Measurements from ENCODE around the gene TNIP1.

Gene TNIP1

DNA sequence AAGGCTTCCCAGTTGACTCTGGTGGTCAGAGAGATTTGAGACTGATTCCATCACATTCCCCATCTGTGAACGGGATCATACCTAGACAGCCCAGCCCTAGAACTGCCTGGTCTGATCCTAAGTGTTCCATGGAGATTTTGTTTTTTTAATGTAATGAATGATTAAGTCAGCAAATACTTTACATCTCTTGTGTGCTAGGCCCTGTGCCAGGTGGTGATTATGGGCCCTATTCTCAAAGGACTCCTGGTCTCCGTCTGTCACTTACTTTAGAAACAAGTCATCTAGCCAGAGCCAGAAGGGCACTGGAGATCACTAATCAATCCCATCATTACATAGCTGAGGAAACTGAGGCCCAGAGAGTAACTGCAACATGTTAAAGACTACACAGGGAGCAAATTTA is 61.5 kb downstream of the TNIP1 start:
- no peak for DNase-seq

- DNase-seq = no peak
Measured at GRCh38 chr5:151018846-151019245, 62.0 kb downstream of the TNIP1 start.

DNA sequence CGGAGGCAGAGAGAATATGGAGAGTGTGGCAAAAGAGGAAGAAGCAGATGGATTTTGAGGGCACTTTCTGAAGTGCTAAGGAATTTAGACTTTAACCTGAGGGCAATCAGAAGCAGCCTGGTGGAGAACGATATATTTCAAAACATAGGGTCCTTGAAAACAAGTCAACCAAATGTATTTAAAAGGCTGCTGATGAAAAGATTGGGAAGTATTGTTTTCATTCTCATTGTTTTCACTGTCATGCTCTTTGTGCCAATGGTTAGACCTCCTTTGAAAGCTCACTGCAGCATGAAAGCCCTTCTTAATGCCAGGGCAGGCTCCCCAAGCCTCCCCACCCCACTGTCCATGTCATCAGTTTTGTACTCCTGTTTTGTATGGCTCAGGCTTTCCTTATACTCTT is 62.9 kb downstream of the TNIP1 start:
- no peak for DNase-seq

DNA sequence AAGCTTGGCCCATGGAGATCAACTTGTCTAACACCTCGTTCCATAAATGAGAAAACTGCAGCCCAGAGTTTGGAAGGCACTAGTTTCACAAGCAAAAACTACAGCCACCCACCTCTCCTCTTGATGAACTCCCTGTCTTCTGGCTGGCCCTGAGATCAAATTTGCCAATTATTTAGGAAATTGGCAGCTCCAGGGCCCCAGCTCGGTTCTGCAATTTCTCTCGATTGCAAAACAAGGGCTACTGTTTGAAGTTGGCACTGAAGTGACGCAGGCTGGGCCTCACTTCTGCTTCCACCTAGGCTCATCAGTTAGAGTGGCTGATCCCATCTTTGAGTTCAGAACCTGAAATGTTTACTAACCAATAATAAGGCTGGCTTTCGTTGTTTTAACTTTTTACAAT is 64.1 kb downstream of the TNIP1 start:
- no peak for DNase-seq

DNA sequence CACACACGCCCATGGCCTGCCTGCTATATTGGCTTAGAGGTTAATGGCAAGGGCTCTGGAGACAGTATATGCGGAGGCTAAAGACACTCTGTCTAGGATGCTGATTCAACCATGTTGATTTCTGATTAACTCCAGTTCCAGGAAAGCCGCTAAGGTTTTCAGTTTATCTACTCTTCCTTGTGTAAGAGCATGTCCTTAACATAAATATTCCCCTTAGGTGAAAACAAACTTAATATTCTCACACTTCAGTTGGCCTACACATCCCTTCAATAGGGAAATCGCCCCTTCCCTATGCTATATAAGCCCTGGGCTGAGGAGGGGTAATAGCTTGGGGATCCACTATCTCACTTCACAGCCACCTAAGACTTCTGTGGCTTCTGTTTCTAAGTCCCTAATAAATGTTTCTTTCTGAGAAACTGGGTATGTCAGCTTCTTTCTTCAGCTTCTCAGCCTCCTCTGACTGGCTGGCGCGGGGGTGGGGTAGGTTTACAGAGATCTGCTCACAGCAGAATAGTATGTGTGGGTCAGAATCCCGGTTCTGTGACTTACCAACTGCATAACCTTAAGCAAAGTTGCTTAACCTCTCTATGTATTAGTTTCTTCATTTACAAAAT is 64.8 kb downstream of the TNIP1 start:
- DNase-seq = no peak

GRCh38 chr5:151014680-151015343 is 66.0 kb downstream of the TNIP1 start:
- DNase-seq = no peak

GRCh38 chr5:151012862-151013261 is 68.0 kb downstream of the TNIP1 start:
- DNase-seq = no peak

GRCh38 chr5:151008906-151009305 is 71.9 kb downstream of the TNIP1 start:
- no peak for DNase-seq

DNA sequence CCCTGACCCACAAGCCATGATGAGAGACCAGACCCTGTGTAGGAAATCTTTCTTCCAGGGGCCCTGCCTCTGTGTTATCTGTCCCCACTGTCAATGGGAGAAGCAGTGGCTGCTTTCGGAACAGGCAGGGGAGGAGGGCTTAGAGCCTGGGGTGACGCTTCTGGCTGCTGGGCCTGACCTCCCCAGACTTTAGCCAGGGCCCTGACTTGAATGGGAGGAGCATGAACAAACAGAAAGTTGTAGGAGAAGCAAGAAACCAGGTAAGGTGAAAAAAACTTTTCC is 72.7 kb downstream of the TNIP1 start:
- no peak for DNase-seq

DNA sequence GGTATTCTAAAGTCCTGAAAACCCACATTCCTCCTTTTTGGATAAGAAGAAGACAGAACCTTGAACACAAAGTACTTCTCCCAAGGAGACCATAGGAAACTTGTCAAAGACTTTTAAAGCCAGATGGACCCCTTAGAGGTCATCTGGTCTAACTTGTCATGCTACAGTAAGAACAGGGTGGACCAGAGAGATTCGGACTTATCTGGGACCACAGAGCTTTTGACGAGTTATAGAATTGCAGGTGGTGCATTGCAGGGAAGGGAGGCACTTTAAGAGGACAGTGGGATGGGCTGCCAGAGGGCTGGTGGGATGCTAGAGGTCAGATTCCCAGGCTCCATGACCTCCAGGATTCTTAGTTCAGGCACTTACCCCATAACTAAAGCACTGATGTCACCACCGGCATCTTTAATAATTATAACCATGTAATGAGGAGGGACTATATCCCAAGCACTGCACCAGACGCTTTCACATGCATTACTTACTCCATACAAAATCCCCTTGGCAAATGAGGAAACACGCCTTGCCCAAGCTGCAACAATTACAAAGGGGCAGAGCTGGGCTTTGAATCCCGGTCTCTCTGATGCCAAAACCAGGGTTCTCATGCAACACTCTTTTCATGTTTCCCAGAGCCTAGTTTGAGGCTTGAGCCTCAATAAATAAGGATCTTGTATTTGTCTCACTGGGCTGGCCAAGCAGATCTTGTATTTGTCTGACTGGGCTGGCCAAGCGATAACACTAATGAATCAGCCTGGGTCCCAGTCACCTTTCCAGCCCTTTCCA is 73.2 kb downstream of the TNIP1 start:
- DNase-seq = no peak

DNA sequence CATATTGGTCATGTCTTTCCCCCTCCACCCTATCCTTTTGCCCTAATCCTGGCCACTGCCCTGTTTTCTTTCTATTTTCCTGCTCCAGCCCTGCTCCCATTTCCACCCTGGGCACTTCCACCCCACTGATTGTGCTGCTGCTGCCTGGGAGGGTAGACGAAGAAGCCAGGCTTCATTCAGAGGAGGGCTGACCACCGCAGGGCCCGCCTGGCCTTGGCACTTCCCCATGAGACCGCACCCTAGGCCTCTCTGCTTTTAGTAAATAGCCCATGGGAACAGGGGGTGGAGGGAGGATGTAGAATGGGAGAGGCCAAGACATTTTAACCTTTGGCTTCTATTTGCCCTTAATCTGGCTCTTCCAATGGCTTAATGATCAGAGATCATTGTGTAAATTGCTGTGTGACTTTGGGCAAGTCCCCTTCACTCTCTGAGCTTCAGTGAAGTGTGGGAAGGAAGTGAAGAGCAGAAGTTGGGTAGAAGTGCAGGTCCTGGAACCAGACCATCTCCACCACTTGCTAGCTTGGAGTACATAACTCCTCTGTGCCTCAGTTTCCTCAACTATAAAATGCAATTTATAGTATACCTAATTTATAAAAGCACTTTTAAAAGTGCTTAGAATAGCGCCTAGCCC is 74.0 kb downstream of the TNIP1 start:
- DNase-seq = no peak

GRCh38 chr5:151005950-151006576 is 74.8 kb downstream of the TNIP1 start:
- no peak for DNase-seq

GRCh38 chr5:151005187-151005949 is 75.5 kb downstream of the TNIP1 start:
- DNase-seq = no peak

DNA sequence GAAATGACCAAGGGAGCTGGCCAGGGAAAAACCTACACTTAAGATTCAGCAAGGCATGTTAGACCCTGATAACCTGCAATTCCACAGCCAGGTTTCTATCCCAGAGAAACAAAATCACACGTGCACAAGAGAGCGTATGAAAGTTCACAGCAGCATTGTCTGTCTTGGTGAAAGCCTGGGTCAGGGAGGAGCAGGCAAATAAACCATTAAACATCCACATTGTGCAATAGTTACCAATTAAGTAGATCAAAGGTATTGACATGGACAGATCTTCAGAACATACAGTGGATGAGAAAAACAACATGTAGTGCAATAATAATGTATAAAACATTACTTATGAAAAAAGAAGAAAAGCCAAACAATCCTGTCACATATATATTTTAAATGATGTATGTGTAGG is 76.3 kb downstream of the TNIP1 start:
- DNase-seq = no peak

- no peak for DNase-seq
Measured at GRCh38 chr5:151003503-151003860, 77.4 kb downstream of the TNIP1 start.

- DNase-seq = no peak
Measured at GRCh38 chr5:151002681-151003502, 77.9 kb downstream of the TNIP1 start.

- no peak for DNase-seq
Measured at GRCh38 chr5:151002250-151002649, 78.6 kb downstream of the TNIP1 start.

GRCh38 chr5:151001436-151001835 is 79.4 kb downstream of the TNIP1 start:
- no peak for DNase-seq

- no peak for DNase-seq
Measured at GRCh38 chr5:150999704-151000442, 81.0 kb downstream of the TNIP1 start.

GRCh38 chr5:150993826-150994412 is 86.9 kb downstream of the TNIP1 start:
- DNase-seq = no peak

DNA sequence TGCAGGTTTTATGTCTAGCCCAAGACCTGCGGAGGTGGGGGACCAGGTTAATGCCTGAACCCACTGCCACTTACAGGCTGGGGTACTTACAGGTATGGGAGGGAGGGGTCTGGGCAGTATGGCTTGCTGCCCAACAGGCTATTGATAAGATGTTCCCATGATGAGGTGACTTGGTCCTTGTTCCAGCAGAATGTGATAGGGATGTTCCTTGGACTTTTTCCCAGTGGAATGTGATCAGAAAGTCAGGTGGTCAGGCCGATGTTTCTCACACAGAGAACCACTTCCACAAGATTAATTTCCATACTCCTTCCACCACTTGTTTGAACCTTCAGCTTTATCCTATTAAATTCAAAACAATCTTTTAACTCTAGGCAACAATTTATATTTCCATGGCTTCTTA is 87.4 kb downstream of the TNIP1 start:
- DNase-seq = no peak
